K562 (cell line): ENCODE results near the gene DYNLT4. TPM values are rescaled to one million over a fixed set of nuclear protein-coding genes. Genes with fewer than 3 reads are reported as not detected.

Experiments
- EZH2 ChIP-seq: IDR thresholded peaks from 2 replicates; pipeline ENCODE4 v1.6.1; 2012; ENCODE audit warnings: low read depth, mild to moderate bottlenecking, inconsistent platforms, low read length, borderline replicate concordance
- MEF2D ChIP-seq: conservative IDR thresholded peaks from 2 replicates; pipeline ENCODE4 v1.6.1; 2016; ENCODE audit warnings: low read depth, missing genetic modification characterization, missing compliant biosample characterization
- RBFOX2 ChIP-seq: fragments of 200-400 bp; formaldehyde crosslinking; IDR thresholded peaks from 2 replicates; pipeline ENCODE4 v1.6.1; 2017; ENCODE audit warnings: low read depth, mild to moderate bottlenecking, low read length, moderate library complexity
- ZFPM2 ChIP-seq: fragments of 250-450 bp; sonication (Bioruptor Pico); IDR thresholded peaks from 2 replicates; pipeline ENCODE4 v1.5.1; 2022; ENCODE audit warnings: mild to moderate bottlenecking
- polyA plus RNA-seq, 8 experiments: library from polyadenylated mRNA; depleted of rRNA in 4 of 8; stranded (reverse) in 5 of 8; unstranded in 3 of 8; fragments of >200 nt; fragmentation: Nextera tagmentation in 2 of 8; fragmentation: Illumina TruSeq in 1 of 8; extraction: Ambion mirVana in 2 of 8; extraction: Trizol in 1 of 8; gene quantifications; 2 replicates each; pipeline versions ENCODE4 v1.2.1 to v1.2.3, GENCODE V29; 2011 to 2014; ENCODE audit warnings: inconsistent platforms in 1 of 8, missing spikeins in 1 of 8
- total RNA-seq, 7 experiments: library from RNA; depleted of rRNA in 6 of 7; stranded (reverse); fragments of >200 nt in 6 of 7; fragmentation: Illumina TruSeq in 2 of 7; extraction: Trizol in 2 of 7; gene quantifications; 2 replicates each; pipeline versions ENCODE4 v1.2.1 to v1.2.3, GENCODE V29; 2011 to 2021; ENCODE audit warnings: low replicate concordance in 1 of 7
- TF ChIP-seq, protein P1 (sequence below): sonication (generic); formaldehyde crosslinking; IDR thresholded peaks from 2 replicates; pipeline ENCODE4 v1.8.1; 2023; ENCODE audit warnings: missing genetic modification reagents, mild to moderate bottlenecking, borderline replicate concordance
- TF ChIP-seq, protein P2 (sequence below): sonication (generic); formaldehyde crosslinking; IDR thresholded peaks from 2 replicates; pipeline ENCODE4 v1.8.0; 2022; ENCODE audit warnings: mild to moderate bottlenecking, missing genetic modification reagents, borderline replicate concordance
- TF ChIP-seq, protein P3 (sequence below), 2 experiments: IDR thresholded peaks in 1 of 2; conservative IDR thresholded peaks in 1 of 2; 2 replicates each; pipeline ENCODE4 v1.6.1; 2016; ENCODE audit warnings: low read depth in 2 of 2, mild to moderate bottlenecking in 1 of 2, missing compliant biosample characterization in 1 of 2, missing genetic modification characterization in 1 of 2, moderate library complexity in 1 of 2
- TF ChIP-seq, protein P4 (sequence below), 2 experiments: fragments of 450-650 bp; IDR thresholded peaks; 2 replicates each; pipeline ENCODE4 v1.6.1; 2016
- TF ChIP-seq, protein P5 (sequence below): fragments of 450-650 bp; formaldehyde crosslinking; IDR thresholded peaks from 2 replicates; pipeline ENCODE4 v1.4.0; 2020; ENCODE audit warnings: mild to moderate bottlenecking, moderate library complexity
- TF ChIP-seq, protein P6 (sequence below): sonication (generic); formaldehyde crosslinking; IDR thresholded peaks from 2 replicates; pipeline ENCODE4 v1.8.1; 2022; ENCODE audit warnings: missing genetic modification reagents

Gene DYNLT4
- total and polyA plus RNA-seq, 9 of the 15 experiments (the other 6 are each of a cell fraction or from before 2014, with no cell fraction given) = 0.29 to 0.73 TPM; not detected in 7

DNA sequence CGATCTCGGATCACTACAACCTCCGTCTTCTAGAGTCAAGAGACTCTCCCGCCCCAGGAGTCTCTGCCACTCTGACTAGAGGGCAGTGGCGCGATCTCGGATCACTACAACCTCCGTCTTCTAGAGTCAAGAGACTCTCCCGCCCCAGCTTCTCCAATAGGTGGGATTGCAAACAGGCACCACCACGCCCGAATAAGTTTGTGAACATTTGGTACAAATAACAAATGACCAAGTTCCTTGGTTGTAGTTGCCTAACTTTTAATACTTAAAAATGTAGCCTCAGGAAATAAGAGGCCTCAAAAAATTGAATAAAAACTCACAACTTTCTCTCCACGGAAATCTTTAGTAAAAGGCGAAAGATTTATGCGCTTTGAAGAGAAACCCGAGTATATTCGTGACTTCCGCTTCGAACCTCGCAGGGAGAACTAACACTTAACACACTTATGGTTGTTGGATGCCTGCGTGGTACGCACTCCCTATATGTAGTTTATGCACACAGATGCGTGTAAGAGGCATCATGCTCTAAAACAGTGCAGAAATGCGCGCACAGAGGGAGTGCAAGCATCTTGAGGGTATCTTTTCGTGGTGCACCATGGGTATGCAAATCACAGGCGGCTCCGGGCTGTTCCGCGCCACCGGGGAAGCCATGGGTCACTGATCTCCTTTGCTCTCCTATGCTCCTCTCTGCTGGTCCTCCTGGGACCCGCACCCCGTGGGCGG lies 12.6 kb upstream of the DYNLT4 start (continued):
- TF ChIP-seq, protein P1, sequence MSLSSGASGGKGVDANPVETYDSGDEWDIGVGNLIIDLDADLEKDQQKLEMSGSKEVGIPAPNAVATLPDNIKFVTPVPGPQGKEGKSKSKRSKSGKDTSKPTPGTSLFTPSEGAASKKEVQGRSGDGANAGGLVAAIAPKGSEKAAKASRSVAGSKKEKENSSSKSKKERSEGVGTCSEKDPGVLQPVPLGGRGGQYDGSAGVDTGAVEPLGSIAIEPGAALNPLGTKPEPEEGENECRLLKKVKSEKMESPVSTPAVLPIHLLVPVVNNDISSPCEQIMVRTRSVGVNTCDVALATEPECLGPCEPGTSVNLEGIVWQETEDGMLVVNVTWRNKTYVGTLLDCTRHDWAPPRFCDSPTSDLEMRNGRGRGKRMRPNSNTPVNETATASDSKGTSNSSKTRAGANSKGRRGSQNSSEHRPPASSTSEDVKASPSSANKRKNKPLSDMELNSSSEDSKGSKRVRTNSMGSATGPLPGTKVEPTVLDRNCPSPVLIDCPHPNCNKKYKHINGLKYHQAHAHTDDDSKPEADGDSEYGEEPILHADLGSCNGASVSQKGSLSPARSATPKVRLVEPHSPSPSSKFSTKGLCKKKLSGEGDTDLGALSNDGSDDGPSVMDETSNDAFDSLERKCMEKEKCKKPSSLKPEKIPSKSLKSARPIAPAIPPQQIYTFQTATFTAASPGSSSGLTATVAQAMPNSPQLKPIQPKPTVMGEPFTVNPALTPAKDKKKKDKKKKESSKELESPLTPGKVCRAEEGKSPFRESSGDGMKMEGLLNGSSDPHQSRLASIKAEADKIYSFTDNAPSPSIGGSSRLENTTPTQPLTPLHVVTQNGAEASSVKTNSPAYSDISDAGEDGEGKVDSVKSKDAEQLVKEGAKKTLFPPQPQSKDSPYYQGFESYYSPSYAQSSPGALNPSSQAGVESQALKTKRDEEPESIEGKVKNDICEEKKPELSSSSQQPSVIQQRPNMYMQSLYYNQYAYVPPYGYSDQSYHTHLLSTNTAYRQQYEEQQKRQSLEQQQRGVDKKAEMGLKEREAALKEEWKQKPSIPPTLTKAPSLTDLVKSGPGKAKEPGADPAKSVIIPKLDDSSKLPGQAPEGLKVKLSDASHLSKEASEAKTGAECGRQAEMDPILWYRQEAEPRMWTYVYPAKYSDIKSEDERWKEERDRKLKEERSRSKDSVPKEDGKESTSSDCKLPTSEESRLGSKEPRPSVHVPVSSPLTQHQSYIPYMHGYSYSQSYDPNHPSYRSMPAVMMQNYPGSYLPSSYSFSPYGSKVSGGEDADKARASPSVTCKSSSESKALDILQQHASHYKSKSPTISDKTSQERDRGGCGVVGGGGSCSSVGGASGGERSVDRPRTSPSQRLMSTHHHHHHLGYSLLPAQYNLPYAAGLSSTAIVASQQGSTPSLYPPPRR (CRISPR knock-in tag) = no peak
- TF ChIP-seq ZFPM2 (CRISPR knock-in tag) (no peak), RBFOX2 (peak; percentile 83), MEF2D (tag) (peak; percentile 60; the same call in 1 of the 2 replicates), EZH2 (no peak; the same call in 1 of the 2 replicates)
- TF ChIP-seq, protein P2, sequence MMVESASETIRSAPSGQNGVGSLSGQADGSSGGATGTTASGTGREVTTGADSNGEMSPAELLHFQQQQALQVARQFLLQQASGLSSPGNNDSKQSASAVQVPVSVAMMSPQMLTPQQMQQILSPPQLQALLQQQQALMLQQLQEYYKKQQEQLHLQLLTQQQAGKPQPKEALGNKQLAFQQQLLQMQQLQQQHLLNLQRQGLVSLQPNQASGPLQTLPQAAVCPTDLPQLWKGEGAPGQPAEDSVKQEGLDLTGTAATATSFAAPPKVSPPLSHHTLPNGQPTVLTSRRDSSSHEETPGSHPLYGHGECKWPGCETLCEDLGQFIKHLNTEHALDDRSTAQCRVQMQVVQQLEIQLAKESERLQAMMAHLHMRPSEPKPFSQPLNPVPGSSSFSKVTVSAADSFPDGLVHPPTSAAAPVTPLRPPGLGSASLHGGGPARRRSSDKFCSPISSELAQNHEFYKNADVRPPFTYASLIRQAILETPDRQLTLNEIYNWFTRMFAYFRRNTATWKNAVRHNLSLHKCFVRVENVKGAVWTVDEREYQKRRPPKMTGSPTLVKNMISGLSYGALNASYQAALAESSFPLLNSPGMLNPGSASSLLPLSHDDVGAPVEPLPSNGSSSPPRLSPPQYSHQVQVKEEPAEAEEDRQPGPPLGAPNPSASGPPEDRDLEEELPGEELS = peak; percentile 60; the same call in 1 of the 2 replicates
- TF ChIP-seq, protein P3, sequence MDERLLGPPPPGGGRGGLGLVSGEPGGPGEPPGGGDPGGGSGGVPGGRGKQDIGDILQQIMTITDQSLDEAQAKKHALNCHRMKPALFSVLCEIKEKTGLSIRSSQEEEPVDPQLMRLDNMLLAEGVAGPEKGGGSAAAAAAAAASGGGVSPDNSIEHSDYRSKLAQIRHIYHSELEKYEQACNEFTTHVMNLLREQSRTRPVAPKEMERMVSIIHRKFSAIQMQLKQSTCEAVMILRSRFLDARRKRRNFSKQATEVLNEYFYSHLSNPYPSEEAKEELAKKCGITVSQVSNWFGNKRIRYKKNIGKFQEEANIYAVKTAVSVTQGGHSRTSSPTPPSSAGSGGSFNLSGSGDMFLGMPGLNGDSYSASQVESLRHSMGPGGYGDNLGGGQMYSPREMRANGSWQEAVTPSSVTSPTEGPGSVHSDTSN (CRISPR knock-in tag; IDR thresholded peaks at IDR 0.05; ENCODE audit: low read depth) = no peak
- TF ChIP-seq, protein P3 (tag; conservative IDR thresholded peaks at IDR 0.05; ENCODE audit: low read depth) = peak; percentile 88
- TF ChIP-seq, protein P4, sequence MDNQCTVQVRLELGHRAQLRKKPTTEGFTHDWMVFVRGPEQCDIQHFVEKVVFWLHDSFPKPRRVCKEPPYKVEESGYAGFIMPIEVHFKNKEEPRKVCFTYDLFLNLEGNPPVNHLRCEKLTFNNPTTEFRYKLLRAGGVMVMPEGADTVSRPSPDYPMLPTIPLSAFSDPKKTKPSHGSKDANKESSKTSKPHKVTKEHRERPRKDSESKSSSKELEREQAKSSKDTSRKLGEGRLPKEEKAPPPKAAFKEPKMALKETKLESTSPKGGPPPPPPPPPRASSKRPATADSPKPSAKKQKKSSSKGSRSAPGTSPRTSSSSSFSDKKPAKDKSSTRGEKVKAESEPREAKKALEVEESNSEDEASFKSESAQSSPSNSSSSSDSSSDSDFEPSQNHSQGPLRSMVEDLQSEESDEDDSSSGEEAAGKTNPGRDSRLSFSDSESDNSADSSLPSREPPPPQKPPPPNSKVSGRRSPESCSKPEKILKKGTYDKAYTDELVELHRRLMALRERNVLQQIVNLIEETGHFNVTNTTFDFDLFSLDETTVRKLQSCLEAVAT (IDR thresholded peaks at IDR 0.05) = peak; percentile 86 to 93
- TF ChIP-seq, protein P5, sequence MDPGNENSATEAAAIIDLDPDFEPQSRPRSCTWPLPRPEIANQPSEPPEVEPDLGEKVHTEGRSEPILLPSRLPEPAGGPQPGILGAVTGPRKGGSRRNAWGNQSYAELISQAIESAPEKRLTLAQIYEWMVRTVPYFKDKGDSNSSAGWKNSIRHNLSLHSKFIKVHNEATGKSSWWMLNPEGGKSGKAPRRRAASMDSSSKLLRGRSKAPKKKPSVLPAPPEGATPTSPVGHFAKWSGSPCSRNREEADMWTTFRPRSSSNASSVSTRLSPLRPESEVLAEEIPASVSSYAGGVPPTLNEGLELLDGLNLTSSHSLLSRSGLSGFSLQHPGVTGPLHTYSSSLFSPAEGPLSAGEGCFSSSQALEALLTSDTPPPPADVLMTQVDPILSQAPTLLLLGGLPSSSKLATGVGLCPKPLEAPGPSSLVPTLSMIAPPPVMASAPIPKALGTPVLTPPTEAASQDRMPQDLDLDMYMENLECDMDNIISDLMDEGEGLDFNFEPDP = no peak; the same call in 1 of the 2 replicates
- TF ChIP-seq, protein P6, sequence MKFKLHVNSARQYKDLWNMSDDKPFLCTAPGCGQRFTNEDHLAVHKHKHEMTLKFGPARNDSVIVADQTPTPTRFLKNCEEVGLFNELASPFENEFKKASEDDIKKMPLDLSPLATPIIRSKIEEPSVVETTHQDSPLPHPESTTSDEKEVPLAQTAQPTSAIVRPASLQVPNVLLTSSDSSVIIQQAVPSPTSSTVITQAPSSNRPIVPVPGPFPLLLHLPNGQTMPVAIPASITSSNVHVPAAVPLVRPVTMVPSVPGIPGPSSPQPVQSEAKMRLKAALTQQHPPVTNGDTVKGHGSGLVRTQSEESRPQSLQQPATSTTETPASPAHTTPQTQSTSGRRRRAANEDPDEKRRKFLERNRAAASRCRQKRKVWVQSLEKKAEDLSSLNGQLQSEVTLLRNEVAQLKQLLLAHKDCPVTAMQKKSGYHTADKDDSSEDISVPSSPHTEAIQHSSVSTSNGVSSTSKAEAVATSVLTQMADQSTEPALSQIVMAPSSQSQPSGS (CRISPR knock-in tag) = no peak
